Neural cell (in vitro differentiated cells): Measurements from ENCODE around the gene MPC2.

Experiments used
- EZH2 ChIP-seq: fragments of 200-600, 300-800 bp; shearing (Covaris generic), sonication (generic); IDR thresholded peaks from 2 replicates; pipeline ENCODE4 v1.6.1; 2014; ENCODE audit warnings: antibody characterized with exemption, low read length, borderline replicate concordance, mild to moderate bottlenecking; ENCODE audit not compliant: insufficient read depth, poor library complexity, severe bottlenecking
- TF ChIP-seq, protein P1 (sequence below): fragments of 450-650 bp; IDR thresholded peaks from 2 replicates; pipeline ENCODE4 v1.5.1; 2014; ENCODE audit warnings: antibody characterized with exemption, mild to moderate bottlenecking, moderate library complexity; ENCODE audit not compliant: poor library complexity, severe bottlenecking

DNA sequence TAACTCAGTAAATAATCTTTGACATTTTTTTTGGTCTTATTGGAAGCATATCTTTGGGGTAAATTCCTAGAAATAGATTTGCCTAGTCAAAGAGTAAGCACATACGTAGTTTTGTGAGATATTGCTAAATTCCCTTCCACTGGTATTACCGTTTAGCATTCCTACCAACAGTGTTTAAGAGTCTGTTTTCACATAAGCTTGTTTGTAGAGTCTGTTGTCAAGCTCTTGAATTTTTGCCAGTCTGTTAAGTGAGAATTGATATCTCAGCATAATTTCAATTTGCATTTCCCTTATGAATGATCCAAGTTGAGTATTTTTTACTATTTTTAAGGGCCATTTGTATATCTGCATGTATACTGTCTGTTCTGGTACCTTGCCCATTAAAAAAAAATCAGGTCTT, 37.0 kb upstream of the MPC2 start:
- TF ChIP-seq, protein P1, sequence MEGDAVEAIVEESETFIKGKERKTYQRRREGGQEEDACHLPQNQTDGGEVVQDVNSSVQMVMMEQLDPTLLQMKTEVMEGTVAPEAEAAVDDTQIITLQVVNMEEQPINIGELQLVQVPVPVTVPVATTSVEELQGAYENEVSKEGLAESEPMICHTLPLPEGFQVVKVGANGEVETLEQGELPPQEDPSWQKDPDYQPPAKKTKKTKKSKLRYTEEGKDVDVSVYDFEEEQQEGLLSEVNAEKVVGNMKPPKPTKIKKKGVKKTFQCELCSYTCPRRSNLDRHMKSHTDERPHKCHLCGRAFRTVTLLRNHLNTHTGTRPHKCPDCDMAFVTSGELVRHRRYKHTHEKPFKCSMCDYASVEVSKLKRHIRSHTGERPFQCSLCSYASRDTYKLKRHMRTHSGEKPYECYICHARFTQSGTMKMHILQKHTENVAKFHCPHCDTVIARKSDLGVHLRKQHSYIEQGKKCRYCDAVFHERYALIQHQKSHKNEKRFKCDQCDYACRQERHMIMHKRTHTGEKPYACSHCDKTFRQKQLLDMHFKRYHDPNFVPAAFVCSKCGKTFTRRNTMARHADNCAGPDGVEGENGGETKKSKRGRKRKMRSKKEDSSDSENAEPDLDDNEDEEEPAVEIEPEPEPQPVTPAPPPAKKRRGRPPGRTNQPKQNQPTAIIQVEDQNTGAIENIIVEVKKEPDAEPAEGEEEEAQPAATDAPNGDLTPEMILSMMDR: no peak
- no peak for TF ChIP-seq EZH2
